ENCODE measurements around the gene SARM1.

The SARM1 gene

GRCh38 chr17:28366605-28367004, 4.9 kb upstream of the SARM1 start:
- Histone ChIP-seq H2AFZ (ENCODE audit: low read depth, low read length) (no peak overlapping the region), H3K27me3 (ENCODE audit: insufficient read depth, low read length) (no peaks in the 10 kb centered on the region), H3K36me3 (ENCODE audit: insufficient read depth, low read length) (peaks cover 24% of the 10 kb centered on the region), H3K9me3 (ENCODE audit: low read length) (no peaks in the 10 kb centered on the region), H3K4me1 (ENCODE audit: insufficient read depth, low read length) (peaks cover 17% of the 10 kb centered on the region), H3K4me3 (ENCODE audit: low read length) (no peak overlapping the region)

GRCh38 chr17:28367641-28368305, 3.7 kb upstream of the SARM1 start:
- H3K27me3 ChIP-seq (ENCODE audit: insufficient read depth, low read length) = no peaks in the 10 kb centered on the region
- H3K4me1 ChIP-seq (ENCODE audit: insufficient read depth, low read length) = peaks cover 18% of the 10 kb centered on the region
- peaks cover 16% of the 10 kb centered on the region for H3K36me3 ChIP-seq (ENCODE audit: insufficient read depth, low read length)
- no peak overlapping the region for H3K4me3 ChIP-seq (ENCODE audit: low read length)
- H3K9me3 ChIP-seq (ENCODE audit: low read length) = no peaks in the 10 kb centered on the region
- no peak overlapping the region for H2AFZ ChIP-seq (ENCODE audit: low read depth, low read length)

- Histone ChIP-seq H3K4me3 (ENCODE audit: low read length) (no peak overlapping the region), H3K9me3 (ENCODE audit: low read length) (no peaks in the 10 kb centered on the region), H2AFZ (ENCODE audit: low read depth, low read length) (no peak overlapping the region), H3K4me1 (ENCODE audit: insufficient read depth, low read length) (peaks cover 24% of the 10 kb centered on the region), H3K36me3 (ENCODE audit: insufficient read depth, low read length) (peaks cover 10% of the 10 kb centered on the region), H3K27me3 (ENCODE audit: insufficient read depth, low read length) (no peaks in the 10 kb centered on the region)
Measured at GRCh38 chr17:28368306-28368831, 3.1 kb upstream of the SARM1 start.

GRCh38 chr17:28368915-28369683, 2.4 kb upstream of the SARM1 start:
- Histone ChIP-seq H3K4me3 (ENCODE audit: low read length) (no peak overlapping the region), H3K27me3 (ENCODE audit: insufficient read depth, low read length) (no peaks in the 10 kb centered on the region), H2AFZ (ENCODE audit: low read depth, low read length) (no peak overlapping the region)

GRCh38 chr17:28369684-28370034, 1.8 kb upstream of the SARM1 start:
- Histone ChIP-seq H3K9me3 (ENCODE audit: low read length) (no peaks in the 10 kb centered on the region), H3K27me3 (ENCODE audit: insufficient read depth, low read length) (no peaks in the 10 kb centered on the region), H2AFZ (ENCODE audit: low read depth, low read length) (no peak overlapping the region), H3K4me1 (ENCODE audit: insufficient read depth, low read length) (peaks cover 28% of the 10 kb centered on the region), H3K36me3 (ENCODE audit: insufficient read depth, low read length) (peaks cover 5% of the 10 kb centered on the region), H3K4me3 (ENCODE audit: low read length) (no peak overlapping the region)

More at GRCh38 chr17:28368915-28369683, 2.4 kb upstream of the SARM1 start:
- H3K9me3 ChIP-seq (ENCODE audit: low read length) = no peaks in the 10 kb centered on the region
- H3K36me3 ChIP-seq (ENCODE audit: insufficient read depth, low read length) = peaks cover 4% of the 10 kb centered on the region
- H3K4me1 ChIP-seq (ENCODE audit: insufficient read depth, low read length) = peaks cover 28% of the 10 kb centered on the region

GRCh38 chr17:28370035-28370743, 1.3 kb upstream of the SARM1 start, which contains the start of gene VTN:
Gene VTN (minus strand): TSS chr17:28370307. CDS start chr17:28370203, 104 bp downstream.
- H3K27me3 ChIP-seq (ENCODE audit: insufficient read depth, low read length) = no peaks in the 10 kb centered on the region
- peaks cover 28% of the 10 kb centered on the region for H3K4me1 ChIP-seq (ENCODE audit: insufficient read depth, low read length)
- peaks cover 3% of the 10 kb centered on the region for H3K36me3 ChIP-seq (ENCODE audit: insufficient read depth, low read length)
- no peaks in the 10 kb centered on the region for H3K9me3 ChIP-seq (ENCODE audit: low read length)
- H2AFZ ChIP-seq (ENCODE audit: low read depth, low read length) = peak within 1 kb of the TSS; percentile 19
- H3K4me3 ChIP-seq (ENCODE audit: low read length) = peak within 1 kb of the TSS; percentile 37

- Histone ChIP-seq H3K4me3 (ENCODE audit: low read length) (peak overlapping the region; percentile 37), H3K9me3 (ENCODE audit: low read length) (no peaks in the 10 kb centered on the region), H3K36me3 (ENCODE audit: insufficient read depth, low read length) (peaks cover 3% of the 10 kb centered on the region), H3K4me1 (ENCODE audit: insufficient read depth, low read length) (peaks cover 28% of the 10 kb centered on the region), H2AFZ (ENCODE audit: low read depth, low read length) (peak overlapping the region; percentile 19), H3K27me3 (ENCODE audit: insufficient read depth, low read length) (no peaks in the 10 kb centered on the region)
Measured at GRCh38 chr17:28370744-28371103, 770 bp upstream of the SARM1 start.

- Histone ChIP-seq H3K4me1 (ENCODE audit: insufficient read depth, low read length) (peaks cover 28% of the 10 kb centered on the region), H3K9me3 (ENCODE audit: low read length) (no peaks in the 10 kb centered on the region), H3K27me3 (ENCODE audit: insufficient read depth, low read length) (no peaks in the 10 kb centered on the region), H3K36me3 (ENCODE audit: insufficient read depth, low read length) (peaks cover 7% of the 10 kb centered on the region), H2AFZ (ENCODE audit: low read depth, low read length) (peak overlapping the region; percentile 51), H3K4me3 (ENCODE audit: low read length) (peak overlapping the region; percentile 58)
Measured at GRCh38 chr17:28372203-28372944, 880 bp downstream of the SARM1 start.

GRCh38 chr17:28372945-28373274, 1.4 kb downstream of the SARM1 start:
- Histone ChIP-seq H2AFZ (ENCODE audit: low read depth, low read length) (no peak overlapping the region), H3K4me3 (ENCODE audit: low read length) (peak overlapping the region; percentile 58), H3K4me1 (ENCODE audit: insufficient read depth, low read length) (peaks cover 28% of the 10 kb centered on the region), H3K27me3 (ENCODE audit: insufficient read depth, low read length) (no peaks in the 10 kb centered on the region), H3K36me3 (ENCODE audit: insufficient read depth, low read length) (peaks cover 7% of the 10 kb centered on the region), H3K9me3 (ENCODE audit: low read length) (no peaks in the 10 kb centered on the region)

GRCh38 chr17:28379814-28380801, 8.6 kb downstream of the SARM1 start:
- Histone ChIP-seq H3K9me3 (ENCODE audit: low read length) (no peaks in the 10 kb centered on the region), H2AFZ (ENCODE audit: low read depth, low read length) (no peak overlapping the region), H3K36me3 (ENCODE audit: insufficient read depth, low read length) (peaks cover 32% of the 10 kb centered on the region), H3K4me3 (ENCODE audit: low read length) (no peak overlapping the region), H3K27me3 (ENCODE audit: insufficient read depth, low read length) (no peaks in the 10 kb centered on the region), H3K4me1 (ENCODE audit: insufficient read depth, low read length) (no peaks in the 10 kb centered on the region)

- H2AFZ ChIP-seq (ENCODE audit: low read depth, low read length) = no peak overlapping the region
- H3K9me3 ChIP-seq (ENCODE audit: low read length) = no peaks in the 10 kb centered on the region
- H3K27me3 ChIP-seq (ENCODE audit: insufficient read depth, low read length) = no peaks in the 10 kb centered on the region
- H3K4me1 ChIP-seq (ENCODE audit: insufficient read depth, low read length) = no peaks in the 10 kb centered on the region
- no peak overlapping the region for H3K4me3 ChIP-seq (ENCODE audit: low read length)
- peaks cover 35% of the 10 kb centered on the region for H3K36me3 ChIP-seq (ENCODE audit: insufficient read depth, low read length)
Measured at GRCh38 chr17:28381141-28381825, 9.8 kb downstream of the SARM1 start.
